DMS53 treated with DMSO at 0.1 percent for 48 hours (cell line): ENCODE measurements around the gene MYO3B.
"Not testable (repeated sequence)": the region's sequence is repeated elsewhere in the genome, so short reads cannot be mapped to it uniquely, and the experiment has no call there.

ENCODE experiments used
- DNase-seq: peaks from one replicate; lab custom pipeline; 2025; ENCODE audit not compliant: unreplicated experiment; lab: John Stamatoyannopoulos, UW

MYO3B gene

GRCh38 chr2:170206805-170207407 is 29.0 kb downstream of the MYO3B start:
- no peak for DNase-seq

DNA sequence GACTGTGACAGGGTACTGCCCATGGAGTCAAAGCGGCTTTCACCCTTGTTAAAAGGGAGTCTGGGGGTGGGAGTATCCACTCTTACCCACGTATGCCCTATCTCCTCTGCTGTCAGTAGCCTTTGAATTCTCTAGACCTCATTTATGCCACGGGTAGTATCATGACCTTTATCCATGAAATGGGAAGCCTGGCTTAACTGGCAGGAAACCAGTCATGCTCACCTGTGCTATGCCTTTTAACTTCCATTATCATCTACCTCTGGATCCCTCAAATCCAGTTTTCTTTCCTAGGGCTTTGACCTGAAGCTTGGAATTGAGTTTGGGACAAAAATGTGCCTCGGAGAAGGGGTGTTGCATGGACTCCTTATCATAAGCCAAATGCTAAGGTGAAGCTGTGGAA is 30.0 kb downstream of the MYO3B start:
- no peak for DNase-seq

DNA sequence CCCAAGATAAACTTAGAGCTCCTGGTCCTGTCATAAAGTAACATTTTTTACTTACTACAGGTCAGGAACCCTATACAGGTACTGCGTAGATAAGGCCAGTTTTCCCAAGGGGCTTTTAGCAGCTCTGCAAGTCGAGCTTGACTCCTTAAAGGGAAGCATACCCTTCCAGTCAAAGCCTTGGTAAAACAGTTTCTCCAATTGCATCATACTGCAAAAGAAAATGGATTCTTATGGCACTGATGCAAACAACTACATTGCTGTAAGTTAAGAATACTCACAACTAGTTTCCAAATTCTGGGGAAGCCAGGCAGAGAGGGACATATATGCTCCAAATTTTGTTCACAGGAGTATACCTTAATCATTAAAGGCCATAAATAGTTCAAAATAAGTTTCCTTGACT is 31.0 kb downstream of the MYO3B start:
- DNase-seq, result no peak

GRCh38 chr2:170212625-170213280 is 34.8 kb downstream of the MYO3B start:
- no peak for DNase-seq

DNA sequence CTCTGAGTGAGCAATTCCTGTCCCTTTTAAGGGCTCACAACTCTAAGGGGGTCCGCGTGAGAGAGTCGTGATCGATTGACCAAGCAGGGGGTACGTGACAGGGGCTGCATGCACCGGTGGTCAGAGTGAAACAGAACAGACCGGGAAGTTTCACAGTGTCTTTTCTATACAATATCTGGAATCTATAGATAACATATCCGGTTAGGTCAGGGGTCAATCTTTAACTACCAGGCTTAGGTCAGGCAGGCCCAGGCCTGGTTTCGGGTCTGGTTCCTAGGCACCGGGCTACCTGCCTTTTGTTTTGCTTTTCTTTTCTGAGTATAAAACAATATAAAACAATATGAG is 35.3 kb downstream of the MYO3B start:
- not testable (repeated sequence) for DNase-seq

- DNase-seq, result no peak
These were observed 35.7 kb downstream of the MYO3B start for GRCh38 chr2:170213651-170214050.

DNA sequence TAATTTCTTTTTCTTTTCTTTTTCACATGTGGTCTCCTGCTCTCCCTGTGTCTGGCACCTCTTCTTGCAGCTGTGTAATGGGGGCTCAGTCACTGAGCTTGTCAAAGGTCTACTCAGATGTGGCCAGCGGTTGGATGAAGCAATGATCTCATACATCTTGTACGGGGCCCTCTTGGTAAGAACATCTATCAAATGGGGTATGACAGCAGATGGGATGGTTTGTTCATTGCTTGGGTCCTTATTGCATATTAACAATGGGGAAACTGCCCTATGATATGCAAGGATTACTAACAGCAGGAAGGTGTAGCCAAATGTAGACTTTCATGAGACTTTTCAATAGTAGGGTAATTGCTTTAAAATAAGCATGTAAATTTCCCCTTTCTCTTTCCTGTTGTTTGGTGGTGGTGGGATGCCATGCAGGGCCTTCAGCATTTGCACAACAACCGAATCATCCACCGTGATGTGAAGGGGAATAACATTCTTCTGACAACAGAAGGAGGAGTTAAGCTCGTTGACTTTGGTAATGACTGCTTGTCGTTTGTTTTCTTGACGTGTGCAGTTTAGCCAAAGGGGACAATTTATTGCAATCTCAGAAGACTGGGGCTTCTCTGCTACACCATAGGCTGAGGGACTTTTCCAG is 36.5 kb downstream of the MYO3B start:
- DNase-seq, result no peak

DNA sequence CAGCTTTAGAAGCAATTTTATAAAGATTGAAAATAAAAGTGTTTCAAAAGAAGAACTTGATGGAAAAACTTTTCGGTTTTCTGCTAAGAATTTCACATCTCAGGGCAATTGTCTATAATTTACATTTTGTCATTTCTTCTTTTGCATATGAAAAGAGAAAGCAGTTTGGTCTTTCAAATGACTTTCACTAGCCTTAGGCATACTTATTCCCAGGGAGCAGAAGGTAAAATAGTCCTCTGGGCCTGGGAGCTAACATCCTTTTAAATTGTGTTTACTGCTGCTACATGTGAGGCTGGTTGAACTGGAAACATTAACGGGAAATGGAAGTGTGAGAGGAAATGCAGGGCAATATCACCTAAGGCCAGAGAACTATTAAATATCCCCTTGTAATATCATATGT is 37.1 kb downstream of the MYO3B start:
- no peak for DNase-seq

DNA sequence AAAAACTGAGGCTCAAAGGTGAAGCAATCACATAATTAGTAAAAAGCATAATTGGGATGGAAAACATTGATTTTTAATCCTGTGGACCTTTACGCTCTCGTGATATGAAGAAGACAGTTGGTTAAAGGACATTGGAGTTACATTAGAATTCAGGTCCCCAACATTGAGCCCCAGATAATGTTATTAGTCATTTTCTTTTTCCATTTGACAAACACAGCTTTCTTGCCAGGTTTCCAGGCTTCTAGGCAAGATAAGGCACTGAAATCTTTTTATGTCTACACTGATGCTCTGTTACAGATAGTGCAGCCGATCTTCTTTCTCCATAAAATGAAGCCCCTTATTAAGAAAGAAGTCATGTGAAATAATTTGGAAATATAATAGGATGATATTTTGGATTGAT is 38.5 kb downstream of the MYO3B start:
- DNase-seq, result no peak

GRCh38 chr2:170216981-170217380 is 39.0 kb downstream of the MYO3B start:
- no peak for DNase-seq

DNA sequence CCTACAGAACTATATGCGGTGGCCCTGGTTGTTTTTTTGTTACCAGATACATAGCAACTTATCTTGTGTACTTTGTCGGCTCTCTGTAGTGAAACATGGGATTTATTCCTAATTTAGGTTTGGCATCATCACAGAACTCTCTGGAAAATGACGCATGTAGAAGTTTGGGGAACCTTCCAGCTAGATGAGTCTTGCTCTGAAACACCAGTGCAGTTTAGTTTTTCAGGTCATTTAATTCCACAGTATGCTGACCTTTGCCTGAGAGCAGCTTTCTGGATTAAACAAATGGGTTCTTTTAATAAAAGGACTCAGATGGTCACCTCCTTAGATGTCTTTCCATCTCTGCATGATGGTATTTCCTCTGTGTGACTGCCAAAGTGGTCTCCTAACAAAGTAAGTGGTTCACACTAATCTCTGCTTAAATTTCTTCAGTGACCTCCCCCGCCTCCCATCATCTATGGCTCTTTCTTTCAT is 39.9 kb downstream of the MYO3B start:
- no peak for DNase-seq

DNA sequence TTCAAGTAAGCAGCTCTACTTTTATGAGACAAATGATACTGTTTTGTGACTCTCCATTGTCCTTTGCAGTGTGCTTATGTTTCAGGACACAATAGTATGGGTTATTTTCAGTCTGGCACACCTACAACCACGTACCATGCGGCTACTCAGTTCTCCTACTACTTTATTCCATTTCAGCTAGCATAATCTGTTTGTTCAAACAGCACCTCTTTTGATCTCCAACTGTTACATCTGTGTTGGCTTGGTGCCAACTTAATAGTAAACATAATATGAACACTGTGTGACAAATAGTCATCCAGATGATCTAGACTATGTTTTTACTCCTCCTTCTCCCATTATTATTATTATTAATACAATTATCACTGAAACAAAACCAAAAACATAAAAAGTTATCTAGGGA is 40.5 kb downstream of the MYO3B start:
- DNase-seq, result peak; percentile 88

GRCh38 chr2:170218931-170219330 is 41.0 kb downstream of the MYO3B start:
- no peak for DNase-seq

DNA sequence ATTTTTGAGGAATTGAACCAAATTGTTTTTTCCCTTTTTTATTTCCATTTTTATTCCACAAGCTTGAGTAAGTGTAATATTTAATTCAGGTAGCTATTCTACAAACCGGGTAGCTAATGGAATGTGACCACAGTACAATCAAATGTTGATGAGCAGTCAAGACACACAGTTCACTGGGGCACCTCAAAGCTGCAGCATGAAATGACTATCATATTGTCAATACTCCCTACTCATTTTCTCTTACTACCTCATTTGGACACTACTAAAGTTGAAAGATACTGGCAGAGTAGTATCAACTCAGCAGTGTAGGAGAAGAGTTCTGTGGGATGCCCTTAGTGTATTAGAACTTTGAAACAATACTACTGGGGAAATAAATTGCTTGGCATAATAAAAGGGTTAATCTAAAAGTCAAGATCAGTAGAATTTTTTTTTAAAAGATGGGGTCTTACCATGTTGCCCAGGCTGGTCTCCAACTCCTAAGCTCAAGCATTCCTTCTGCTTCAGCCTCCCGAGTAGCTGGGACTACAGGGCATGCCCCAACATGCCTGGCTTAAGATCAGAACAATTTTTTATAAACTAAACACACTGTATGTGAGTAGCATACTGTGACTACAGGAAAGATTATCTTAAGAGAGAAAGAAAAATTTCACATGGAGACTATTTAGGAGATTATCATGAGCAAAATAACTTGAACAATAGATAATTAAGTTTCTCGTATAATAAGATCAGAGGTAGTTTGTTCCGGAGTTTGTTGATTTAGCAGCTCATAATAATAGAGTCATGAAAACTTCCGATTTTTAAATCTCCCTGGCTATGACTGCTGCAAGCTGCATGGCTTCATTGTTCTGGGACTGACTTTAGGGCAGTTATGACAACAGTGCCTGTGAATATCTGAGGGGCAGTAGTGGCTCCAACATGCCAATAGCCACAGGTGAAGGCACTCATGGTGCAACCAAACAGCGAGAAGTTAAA is 43.7 kb downstream of the MYO3B start:
- no peak for DNase-seq

DNA sequence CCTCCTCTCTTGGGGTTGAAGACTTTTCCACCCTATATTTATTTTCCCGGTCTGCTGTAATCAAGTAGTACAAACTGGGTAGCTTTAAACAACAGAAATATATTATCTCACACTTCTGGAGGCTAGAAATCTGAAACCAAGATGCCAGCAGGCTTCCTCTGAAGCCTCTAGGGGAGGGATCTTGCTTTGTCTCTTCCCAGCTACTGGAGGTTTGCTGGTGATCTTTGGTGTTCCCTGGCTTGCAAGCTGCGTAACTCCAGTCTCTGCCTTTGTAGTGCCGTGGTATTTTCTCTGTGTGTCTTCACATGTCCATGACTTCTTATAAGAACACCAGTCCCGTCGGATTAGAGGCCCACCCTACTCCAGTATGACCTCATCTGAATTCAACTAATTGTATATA is 44.4 kb downstream of the MYO3B start:
- DNase-seq, result no peak

DNA sequence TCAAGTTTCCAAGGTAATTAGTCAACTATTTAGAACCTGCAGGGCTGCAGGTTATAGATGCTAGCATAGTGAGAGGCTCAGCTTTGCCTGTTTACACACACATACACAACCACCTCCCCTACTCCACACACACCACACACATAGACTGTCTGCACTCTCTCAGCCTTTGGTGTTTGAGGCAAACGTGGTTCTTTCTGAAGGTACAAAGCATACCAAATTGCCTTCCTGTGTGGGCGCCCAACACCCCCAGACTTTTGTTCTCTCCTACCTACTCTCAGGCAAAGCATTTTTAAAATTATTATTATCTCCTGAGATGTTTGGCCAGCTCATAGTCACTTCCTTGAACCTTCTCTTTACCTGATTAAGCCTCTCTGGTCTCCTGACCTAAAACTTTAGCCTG is 44.9 kb downstream of the MYO3B start:
- no peak for DNase-seq

- DNase-seq, result no peak
These were observed 46.8 kb downstream of the MYO3B start for GRCh38 chr2:170224692-170225294.

DNA sequence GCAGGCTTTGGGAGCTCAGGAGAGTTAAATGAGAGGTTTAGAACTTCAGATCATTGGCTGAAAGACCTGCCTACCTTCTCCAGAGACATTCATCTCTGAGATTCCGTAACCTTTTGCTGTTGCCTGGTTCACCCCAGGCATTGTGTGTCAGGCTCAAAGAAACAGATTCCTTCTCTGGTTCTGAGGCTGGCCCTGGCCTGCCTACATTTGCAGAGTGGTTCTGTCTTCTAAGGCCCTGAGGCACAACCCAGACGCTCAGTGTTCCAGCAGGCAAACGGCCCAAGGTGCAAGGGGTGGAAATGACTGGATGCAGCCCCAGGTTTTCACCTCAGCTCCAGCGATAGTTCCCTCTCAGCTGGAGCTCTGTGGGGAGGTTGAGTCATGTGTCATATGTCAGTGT is 48.3 kb downstream of the MYO3B start:
- no peak for DNase-seq

DNA sequence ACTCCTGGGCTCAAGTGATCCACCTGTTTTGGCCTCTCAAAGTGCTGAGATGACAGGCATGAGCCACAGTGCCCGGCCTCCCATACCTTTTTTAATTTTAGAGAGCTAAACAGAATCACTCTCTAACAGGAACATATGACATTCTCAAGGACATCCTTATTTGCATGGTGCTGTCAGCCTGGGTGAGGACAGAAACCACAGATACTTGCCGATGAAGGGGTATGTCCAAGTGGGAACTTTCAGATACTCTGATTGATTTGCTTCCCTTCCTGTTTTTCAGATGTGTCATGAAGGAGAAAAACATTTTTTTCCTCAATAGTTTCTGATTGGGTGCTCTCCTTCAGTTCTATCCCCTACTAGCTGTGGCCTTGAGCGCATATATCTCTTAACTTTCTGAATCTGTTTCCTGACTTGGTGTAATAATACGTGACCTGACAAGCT is 49.6 kb downstream of the MYO3B start:
- DNase-seq, result no peak

DNA sequence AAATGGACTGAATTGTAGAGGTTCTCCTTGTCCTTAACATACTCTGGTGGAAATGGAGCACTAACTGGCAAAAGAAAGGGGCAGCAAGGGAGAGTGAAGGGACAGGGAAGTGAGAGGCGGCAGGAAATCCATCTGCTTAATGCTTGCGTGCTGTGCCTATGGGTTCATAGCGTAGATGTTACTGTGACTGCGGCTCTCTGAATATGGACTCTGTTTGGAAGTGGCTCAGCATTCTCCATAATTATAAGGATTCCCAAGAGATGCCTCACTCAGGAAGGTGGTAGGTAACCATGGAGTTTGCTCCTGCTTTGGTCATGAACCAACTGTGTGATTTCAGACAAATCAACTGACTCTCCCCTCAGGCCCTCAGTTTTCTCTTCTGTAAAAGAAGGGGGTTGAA is 50.0 kb downstream of the MYO3B start:
- no peak for DNase-seq

DNA sequence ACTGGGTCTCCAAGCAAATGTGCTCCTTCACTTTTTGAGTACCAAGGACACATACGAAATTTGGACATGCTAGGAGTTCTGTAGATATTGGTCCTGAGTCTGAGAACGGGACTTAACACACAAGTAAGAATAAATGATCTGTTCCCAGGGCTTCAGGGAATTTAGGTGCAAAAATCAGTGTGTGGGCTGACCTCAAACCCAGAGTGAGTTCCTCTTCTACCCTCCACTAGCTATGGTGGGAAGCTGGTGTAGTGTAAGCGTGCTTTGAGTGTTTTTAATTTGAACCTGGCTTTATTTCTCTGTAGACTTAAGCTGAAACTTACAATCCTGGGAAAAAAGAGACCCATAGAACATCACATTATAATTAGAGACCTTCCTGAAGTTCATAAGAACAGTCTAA is 50.5 kb downstream of the MYO3B start:
- DNase-seq, result no peak
